ENCODE measurements around the gene KDM5C.
A peak's percentile ranks its signal among the peaks of the same experiment; 100 is the strongest.

Gene KDM5C

DNA sequence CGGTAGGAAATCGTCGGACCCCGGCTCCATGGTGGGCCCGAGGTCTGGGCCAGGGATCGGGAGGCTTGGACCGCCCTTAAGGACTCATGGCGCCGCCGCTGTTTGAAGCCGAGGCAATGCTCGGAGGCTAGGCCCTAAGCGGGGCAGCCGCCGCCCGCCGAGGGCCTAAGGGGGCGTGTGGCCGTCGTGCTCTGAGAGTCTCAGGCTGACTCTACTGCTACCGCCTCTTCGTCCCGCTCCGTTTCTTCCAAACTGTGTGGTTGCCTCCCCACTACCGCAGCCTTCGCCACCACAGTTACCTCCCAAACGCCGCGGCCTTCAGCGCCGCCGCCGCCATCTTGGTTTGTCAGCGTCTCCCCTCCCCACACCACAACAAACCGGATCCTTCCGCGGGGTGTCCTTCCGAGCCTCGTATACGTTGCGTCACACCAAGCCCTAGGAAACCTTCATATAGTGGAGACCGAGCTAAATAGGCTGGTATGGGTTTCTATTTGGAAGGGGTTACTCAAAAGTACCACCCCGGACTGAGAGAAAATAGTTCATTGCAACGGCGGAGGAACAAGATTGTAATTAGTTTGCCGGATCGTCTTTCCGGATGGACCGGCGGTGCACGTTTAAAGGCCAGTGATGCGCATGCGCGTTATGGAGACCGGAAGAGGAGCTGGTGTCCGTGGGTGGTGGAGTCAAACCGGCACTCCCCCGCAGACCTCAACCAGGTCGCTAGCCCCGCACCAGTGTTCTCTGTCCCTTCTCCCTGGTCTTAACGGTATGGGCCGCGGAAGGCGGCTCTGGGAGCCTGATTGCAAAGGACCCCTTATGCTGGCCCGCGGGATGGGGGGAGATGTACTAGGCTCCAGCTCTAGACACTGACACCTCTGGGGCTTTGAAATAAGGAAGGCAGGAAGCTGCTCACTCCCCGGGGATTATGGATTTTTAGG, at the start of gene KDM5C:
Gene KDM5C, minus strand, starts transcription at position 348 of the 938 bp plus-strand sequence. Its CDS starts 318 bp downstream, at position 30.
- TF ChIP-seq, protein P1, sequence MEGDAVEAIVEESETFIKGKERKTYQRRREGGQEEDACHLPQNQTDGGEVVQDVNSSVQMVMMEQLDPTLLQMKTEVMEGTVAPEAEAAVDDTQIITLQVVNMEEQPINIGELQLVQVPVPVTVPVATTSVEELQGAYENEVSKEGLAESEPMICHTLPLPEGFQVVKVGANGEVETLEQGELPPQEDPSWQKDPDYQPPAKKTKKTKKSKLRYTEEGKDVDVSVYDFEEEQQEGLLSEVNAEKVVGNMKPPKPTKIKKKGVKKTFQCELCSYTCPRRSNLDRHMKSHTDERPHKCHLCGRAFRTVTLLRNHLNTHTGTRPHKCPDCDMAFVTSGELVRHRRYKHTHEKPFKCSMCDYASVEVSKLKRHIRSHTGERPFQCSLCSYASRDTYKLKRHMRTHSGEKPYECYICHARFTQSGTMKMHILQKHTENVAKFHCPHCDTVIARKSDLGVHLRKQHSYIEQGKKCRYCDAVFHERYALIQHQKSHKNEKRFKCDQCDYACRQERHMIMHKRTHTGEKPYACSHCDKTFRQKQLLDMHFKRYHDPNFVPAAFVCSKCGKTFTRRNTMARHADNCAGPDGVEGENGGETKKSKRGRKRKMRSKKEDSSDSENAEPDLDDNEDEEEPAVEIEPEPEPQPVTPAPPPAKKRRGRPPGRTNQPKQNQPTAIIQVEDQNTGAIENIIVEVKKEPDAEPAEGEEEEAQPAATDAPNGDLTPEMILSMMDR (IDR thresholded peaks at IDR 0.05; ENCODE audit: low read depth, low read length, missing control alignments) = no peak
- H3K4me3 ChIP-seq (ENCODE audit: low read depth, low read length) = peak within 1 kb of the TSS; percentile 96
- DNase-seq (ENCODE audit: low read depth) = peak; percentile 93
- in situ Hi-C loops (cut with HindIII; ENCODE audit: low sequenced_read_pairs) = no loop called here

GRCh38 chrX:53272808-53273337, 47.9 kb upstream of the KDM5C start:
- in situ Hi-C loops (cut with HindIII; ENCODE audit: low sequenced_read_pairs) = no loop called here
- TF ChIP-seq, protein P1 (IDR thresholded peaks at IDR 0.05; ENCODE audit: low read depth, low read length, missing control alignments) = no peak

GRCh38 chrX:53269536-53270107, 44.6 kb upstream of the KDM5C start:
- H3K4me3 ChIP-seq (ENCODE audit: low read depth, low read length) = no peak overlapping the region
- in situ Hi-C loops (cut with HindIII; ENCODE audit: low sequenced_read_pairs) = no loop called here
- DNase-seq (ENCODE audit: low read depth) = no peak
- TF ChIP-seq, protein P1 (IDR thresholded peaks at IDR 0.05; ENCODE audit: low read depth, low read length, missing control alignments) = no peak

More at GRCh38 chrX:53272808-53273337, 47.9 kb upstream of the KDM5C start:
- no peak overlapping the region for H3K4me3 ChIP-seq (ENCODE audit: low read depth, low read length)
- no peak for DNase-seq (ENCODE audit: low read depth)

- no peak for DNase-seq (ENCODE audit: low read depth)
- TF ChIP-seq, protein P1 (IDR thresholded peaks at IDR 0.05; ENCODE audit: low read depth, low read length, missing control alignments) = no peak
- in situ Hi-C loops (cut with HindIII; ENCODE audit: low sequenced_read_pairs) = no loop called here
- no peak overlapping the region for H3K4me3 ChIP-seq (ENCODE audit: low read depth, low read length)
Measured at GRCh38 chrX:53268173-53268572, 43.2 kb upstream of the KDM5C start.

DNA sequence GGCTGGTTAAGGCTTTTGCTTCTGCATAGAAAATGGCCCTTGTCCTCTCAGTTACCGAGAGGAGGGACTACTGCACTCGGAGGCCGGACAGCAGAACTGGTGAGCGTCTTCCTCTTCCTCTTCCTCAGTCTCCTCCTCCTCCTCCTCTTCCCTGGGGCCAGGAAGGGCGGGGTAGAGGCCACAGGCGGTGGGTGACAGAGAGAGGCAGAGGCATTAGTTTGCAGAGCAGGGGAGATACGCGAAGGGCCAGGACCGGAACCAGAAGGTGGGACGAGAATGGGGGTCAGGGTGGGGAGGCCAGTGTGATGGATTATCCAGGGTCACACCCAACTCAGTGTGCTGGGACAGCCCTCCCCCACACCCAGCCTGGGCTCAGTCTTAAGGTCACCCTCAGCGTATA, 41.9 kb upstream of the KDM5C start:
- DNase-seq (ENCODE audit: low read depth) = no peak
- TF ChIP-seq, protein P1 (IDR thresholded peaks at IDR 0.05; ENCODE audit: low read depth, low read length, missing control alignments) = no peak
- in situ Hi-C loops (cut with HindIII; ENCODE audit: low sequenced_read_pairs) = no loop called here
- no peak overlapping the region for H3K4me3 ChIP-seq (ENCODE audit: low read depth, low read length)

DNA sequence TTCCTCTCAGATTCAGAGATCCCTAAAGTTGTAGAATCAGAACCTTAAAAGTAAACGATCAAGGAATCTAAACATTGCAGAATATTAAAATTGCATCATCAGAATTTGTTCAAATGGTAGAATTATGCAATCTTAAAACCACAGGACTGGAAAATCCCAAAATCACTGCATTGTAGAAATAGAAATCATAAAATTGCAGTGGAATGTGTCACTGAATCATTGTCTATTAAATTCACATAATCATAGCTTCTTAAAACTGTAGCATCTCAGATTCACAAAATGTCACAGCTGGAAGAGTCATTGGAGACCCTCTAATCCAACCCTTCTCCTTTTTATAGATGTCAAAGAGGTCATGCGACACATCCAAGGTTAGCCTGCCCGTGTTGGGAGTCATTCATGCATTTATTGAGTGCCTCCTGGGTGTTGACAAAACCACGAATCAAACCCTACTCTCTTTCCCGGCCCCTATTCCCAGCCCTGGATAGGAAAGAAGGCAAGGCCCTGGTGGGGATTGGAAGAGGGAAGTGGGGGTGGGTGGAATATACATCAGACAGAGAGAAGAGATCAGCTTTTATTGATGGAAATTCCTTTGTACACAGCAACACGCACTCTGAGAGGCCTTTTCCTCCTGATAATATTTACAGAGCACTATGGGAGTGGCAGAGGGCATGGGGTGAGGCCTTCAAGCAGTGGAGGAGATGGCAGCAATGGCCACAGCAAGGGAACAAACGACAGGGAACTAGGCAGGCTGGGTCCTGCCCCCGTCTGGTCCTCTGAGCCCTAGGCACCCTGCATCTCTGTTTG, 41.0 kb upstream of the KDM5C start:
- no peak for DNase-seq (ENCODE audit: low read depth)
- TF ChIP-seq, protein P1 (IDR thresholded peaks at IDR 0.05; ENCODE audit: low read depth, low read length, missing control alignments) = no peak
- H3K4me3 ChIP-seq (ENCODE audit: low read depth, low read length) = no peak overlapping the region
- in situ Hi-C loops (cut with HindIII; ENCODE audit: low sequenced_read_pairs) = no loop called here

Data from astrocyte of the cerebellum (primary cell).